HEK293T (cell line): ENCODE data around the gene PTCHD1.

Experiments
- FOXA1 ChIP-seq: fragments of 450-650 bp; IDR thresholded peaks from 2 replicates; pipeline ENCODE4 v1.6.1; 2016; ENCODE audit warnings: mild to moderate bottlenecking
- FOXK2 ChIP-seq: fragments of 450-650 bp; IDR thresholded peaks from 2 replicates; pipeline ENCODE4 v1.6.1; 2016; ENCODE audit warnings: mild to moderate bottlenecking
- LEF1 ChIP-seq: fragments of 450-650 bp; IDR thresholded peaks from 2 replicates; pipeline ENCODE4 v1.6.1; 2017; ENCODE audit warnings: mild to moderate bottlenecking, borderline replicate concordance
- NFRKB ChIP-seq: fragments of 450-650 bp; IDR thresholded peaks from 2 replicates; pipeline ENCODE4 v1.6.1; 2016; ENCODE audit warnings: mild to moderate bottlenecking, moderate library complexity
- PKNOX1 ChIP-seq: fragments of 450-650 bp; IDR thresholded peaks from 2 replicates; pipeline ENCODE4 v1.6.1; 2016
- SUZ12 ChIP-seq: fragments of 450-650 bp; IDR thresholded peaks from 2 replicates; pipeline ENCODE4 v1.6.1; 2016; ENCODE audit warnings: mild to moderate bottlenecking
- TARDBP ChIP-seq: fragments of 450-650 bp; IDR thresholded peaks from 2 replicates; pipeline ENCODE4 v1.6.1; 2016

GRCh38 chrX:23338334-23338733, 3.7 kb downstream of the PTCHD1 start:
- no peak for TF ChIP-seq LEF1
- no peak for TF ChIP-seq TARDBP
- TF ChIP-seq FOXA1, result no peak
- no peak for TF ChIP-seq NFRKB
- TF ChIP-seq FOXK2, result no peak
- TF ChIP-seq PKNOX1, result no peak
- no peak for TF ChIP-seq SUZ12
